AG04449 (cell line): ENCODE measurements around the gene GLYATL1.

ENCODE experiments used
- CTCF ChIA-PET: fragments of 350-600 bp; formaldehyde crosslinking; extraction: SDS; loops from one replicate; lab custom pipeline; 2021; ENCODE audit warnings: antibody characterized with exemption; lab: Yijun Ruan, JAX
- POLR2A ChIA-PET: fragments of 400-600, 350-600 bp; formaldehyde crosslinking; extraction: SDS; loops from one replicate; lab custom pipeline; 2020; ENCODE audit warnings: antibody characterized with exemption, inconsistent platforms; lab: Yijun Ruan, JAX
- DNase-seq: peaks from one replicate; pipeline ENCODE4 v3.0.0-alpha.2; 2010; ENCODE audit warnings: low read depth, low spot score
- H3K4me3 ChIP-seq: 2 replicates; pipeline ENCODE4 v1.5.1; 2011; ENCODE audit warnings: low read depth, mild to moderate bottlenecking, control low read depth, low read length
- TF ChIP-seq, protein P1 (sequence below): IDR thresholded peaks from one replicate; pipeline ENCODE4 v1.5.1; 2011; ENCODE audit warnings: mild to moderate bottlenecking, moderate library complexity, low read length, control low read depth, inconsistent platforms; ENCODE audit not compliant: insufficient read depth; ENCODE audit errors: missing control alignments

GLYATL1 gene

DNA sequence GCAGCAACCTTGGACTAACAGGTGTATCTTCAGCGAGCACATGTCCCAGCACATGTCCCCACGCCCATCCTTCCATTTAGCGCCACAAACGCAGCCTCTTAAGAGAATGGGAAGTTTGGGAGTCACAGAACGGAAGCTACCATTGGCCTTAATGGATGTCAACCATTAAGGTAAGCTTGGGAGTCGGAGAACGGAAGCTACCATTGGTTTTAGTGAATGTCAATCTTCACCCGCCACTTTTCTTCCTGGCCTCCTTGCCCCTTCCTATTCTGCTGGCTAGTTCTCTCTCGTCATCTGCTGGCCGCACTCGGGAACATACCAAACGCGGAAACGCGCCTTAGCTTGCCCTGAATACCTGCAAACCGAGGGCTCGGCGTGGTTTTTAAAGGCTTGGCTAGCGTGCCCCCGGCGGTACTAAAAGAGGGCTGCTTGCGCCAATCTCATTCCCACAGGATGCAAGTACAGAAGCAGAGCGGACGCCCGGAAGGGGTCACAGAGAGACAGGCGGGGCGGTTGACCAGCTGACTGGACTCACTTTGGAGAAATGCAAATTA is 24.3 kb downstream of the GLYATL1 start:
- no peak for DNase-seq
- CTCF ChIA-PET: interaction anchor here (1.3 to 1.5 kb wide), 3 partner anchors 58 to 102 kb away, joined by 3 to 5 read pairs (median 3); no protein-coding TSS in a partner anchor
- 0 out of 2 replicates have a peak overlapping the region, but pooled peaks have one; percentile 15 for H3K4me3 ChIP-seq
- POLR2A ChIA-PET: no interaction called here
- TF ChIP-seq, protein P1, sequence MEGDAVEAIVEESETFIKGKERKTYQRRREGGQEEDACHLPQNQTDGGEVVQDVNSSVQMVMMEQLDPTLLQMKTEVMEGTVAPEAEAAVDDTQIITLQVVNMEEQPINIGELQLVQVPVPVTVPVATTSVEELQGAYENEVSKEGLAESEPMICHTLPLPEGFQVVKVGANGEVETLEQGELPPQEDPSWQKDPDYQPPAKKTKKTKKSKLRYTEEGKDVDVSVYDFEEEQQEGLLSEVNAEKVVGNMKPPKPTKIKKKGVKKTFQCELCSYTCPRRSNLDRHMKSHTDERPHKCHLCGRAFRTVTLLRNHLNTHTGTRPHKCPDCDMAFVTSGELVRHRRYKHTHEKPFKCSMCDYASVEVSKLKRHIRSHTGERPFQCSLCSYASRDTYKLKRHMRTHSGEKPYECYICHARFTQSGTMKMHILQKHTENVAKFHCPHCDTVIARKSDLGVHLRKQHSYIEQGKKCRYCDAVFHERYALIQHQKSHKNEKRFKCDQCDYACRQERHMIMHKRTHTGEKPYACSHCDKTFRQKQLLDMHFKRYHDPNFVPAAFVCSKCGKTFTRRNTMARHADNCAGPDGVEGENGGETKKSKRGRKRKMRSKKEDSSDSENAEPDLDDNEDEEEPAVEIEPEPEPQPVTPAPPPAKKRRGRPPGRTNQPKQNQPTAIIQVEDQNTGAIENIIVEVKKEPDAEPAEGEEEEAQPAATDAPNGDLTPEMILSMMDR: peak; percentile 15

DNA sequence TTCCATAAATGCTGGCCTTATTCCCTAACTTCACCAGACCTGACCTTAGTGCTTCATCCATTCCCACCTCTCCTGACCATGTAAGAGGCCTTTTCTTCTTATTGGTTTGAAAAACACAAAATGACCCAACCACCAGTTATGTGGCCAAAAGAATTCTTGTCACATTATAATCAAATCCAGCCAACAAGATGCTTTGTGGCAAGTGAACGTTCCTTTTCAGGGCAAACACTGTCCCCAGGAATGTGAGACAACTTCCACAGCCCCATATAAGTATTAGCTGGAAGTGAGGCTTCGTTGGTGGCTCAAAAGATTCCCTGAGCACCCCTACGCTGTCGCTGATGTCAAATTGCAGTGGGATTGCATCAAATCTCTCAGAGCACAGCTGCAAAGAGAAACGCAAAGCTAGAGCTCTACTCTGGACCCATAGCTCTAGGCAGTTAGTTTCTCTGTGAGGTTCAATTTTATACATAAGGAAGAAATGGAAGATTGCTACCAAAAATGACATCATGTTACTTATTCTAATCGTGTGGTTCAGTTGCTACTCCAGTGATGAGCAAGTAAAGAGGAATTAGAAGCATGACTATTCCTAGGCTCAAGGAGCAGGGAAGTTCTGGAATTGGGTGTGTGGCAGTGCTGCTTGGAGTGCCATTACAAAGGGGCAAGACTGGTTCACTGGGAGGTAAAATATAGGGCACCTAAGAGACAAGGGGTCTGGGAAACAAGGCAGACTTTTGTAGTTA is 26.1 kb downstream of the GLYATL1 start:
- ChIA-PET POLR2A (no interaction called here), CTCF (no interaction called here)
- TF ChIP-seq, protein P1: no peak
- no peak overlapping the region for H3K4me3 ChIP-seq
- peak; percentile 12 for DNase-seq

DNA sequence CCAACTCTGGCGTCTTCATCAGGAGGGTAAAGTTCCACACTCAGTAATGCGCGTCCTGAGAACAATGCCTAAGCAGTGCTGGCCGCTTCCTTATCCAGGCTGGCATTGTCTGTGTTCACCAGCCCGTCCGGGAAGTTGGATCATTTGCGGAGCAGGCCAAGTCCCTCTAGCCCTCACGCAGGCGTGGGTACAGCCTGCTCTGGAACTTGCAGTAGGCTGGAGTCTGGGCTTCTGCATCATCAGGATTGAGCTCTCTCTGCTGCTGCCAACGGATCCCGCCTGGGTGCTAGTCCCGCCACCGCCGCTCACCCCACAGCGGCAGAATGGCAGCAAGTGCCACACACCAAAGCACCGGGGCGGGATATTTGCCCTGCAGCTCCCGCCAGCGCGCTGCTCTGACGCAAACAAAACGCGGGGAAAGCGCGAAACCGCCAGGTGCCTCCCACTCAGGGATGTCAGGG is 29.0 kb downstream of the GLYATL1 start:
- TF ChIP-seq, protein P1: no peak
- CTCF ChIA-PET: no interaction called here
- H3K4me3 ChIP-seq: no peak overlapping the region
- POLR2A ChIA-PET: no interaction called here
- no peak for DNase-seq

DNA sequence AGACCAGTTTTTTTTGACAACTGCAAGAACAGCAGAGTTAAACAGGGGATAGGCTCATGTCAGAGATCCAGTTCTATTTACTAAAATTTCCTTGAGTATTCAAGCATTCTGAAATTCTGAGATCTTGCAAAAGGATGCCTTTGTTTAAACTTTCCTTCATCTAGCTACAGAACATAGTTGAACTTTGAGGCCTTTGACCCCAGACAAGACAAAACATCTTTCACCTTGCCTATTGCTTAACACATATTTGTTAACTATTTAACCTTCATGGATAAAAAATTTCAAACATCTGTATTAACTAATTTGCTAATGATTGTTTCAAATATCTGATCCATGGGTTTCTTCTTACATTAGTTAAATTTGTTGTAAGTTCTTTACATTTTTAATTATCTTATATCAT is 38.2 kb downstream of the GLYATL1 start:
- ChIA-PET POLR2A (no interaction called here), CTCF (no interaction called here)
- TF ChIP-seq, protein P1: no peak
- DNase-seq: no peak
- H3K4me3 ChIP-seq: no peak overlapping the region

DNA sequence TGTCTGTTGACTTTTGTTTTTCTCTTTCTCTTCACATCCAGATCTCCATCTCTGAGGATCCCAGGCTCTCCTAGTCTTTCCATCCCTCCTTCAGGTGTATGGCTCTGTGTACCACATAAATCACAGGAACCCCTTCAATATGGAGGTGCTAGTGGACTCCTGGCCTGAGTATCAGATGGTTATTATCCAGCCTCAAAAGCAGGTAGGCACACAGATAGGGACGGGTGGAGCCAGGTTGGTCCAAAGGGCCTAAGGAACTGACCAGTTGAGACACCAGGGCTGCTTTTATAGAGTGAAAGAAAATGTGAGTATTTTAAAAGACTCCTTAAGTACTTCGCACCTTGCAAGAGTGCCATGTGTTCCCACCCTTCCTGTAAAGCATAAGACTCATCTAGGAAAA is 39.9 kb downstream of the GLYATL1 start:
- H3K4me3 ChIP-seq: no peak overlapping the region
- DNase-seq: no peak
- TF ChIP-seq, protein P1: no peak
- CTCF ChIA-PET: no interaction called here
- POLR2A ChIA-PET: no interaction called here

DNA sequence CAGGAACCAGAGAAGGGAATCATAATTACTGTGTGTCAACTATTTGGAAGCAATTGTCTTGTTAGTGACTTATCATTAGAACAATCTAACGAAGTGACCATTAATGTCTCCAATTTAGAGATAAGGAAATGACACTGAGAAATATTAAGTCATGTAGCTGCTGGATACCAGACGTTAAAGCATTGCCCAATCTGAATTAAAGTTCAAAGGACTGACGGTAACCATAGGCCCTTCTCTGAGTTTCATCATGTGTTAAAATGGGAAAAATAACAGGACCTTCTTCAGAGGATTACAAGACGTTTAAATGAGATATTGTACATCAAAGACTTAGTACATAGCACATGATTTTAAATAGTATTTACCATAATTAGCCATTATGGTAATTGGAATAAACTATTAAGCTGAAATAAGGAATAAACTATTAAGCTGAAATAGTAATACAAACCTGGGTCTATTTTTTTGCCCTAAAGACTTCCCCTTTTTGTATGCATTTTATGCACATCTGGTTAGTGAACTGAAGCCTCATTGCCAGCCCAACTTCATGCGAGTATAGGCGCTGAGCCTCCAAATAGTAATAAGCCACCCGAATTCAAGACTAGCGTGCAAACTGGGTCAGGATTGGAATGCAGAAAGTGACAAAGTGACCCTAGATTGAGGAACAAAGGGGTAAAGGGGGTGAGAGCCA is 41.0 kb downstream of the GLYATL1 start:
- no peak overlapping the region for H3K4me3 ChIP-seq
- DNase-seq: no peak
- CTCF ChIA-PET: no interaction called here
- POLR2A ChIA-PET: no interaction called here
- TF ChIP-seq, protein P1: no peak
